Astrocyte (in vitro differentiated cells and primary cell): Measurements from ENCODE around the gene SUGCT. TPM values are rescaled to one million over a fixed set of nuclear protein-coding genes. Genes with fewer than 3 reads are reported as not detected.

Experiments used
- DNase-seq: peaks from one replicate; pipeline ENCODE4 v3.0.0-alpha.2; 2010; ENCODE audit warnings: low read depth
- FAIRE-seq: peaks from 2 replicates; lab custom pipeline; 2011; peaks lifted over from hg19 to GRCh38; lab: Jason Lieb, UNC
- H2AFZ ChIP-seq: 2 replicates; pipeline ENCODE4 v1.6.0; 2012; ENCODE audit warnings: low read depth, low read length, inconsistent platforms
- H3K27ac ChIP-seq: 2 replicates; pipeline ENCODE4 v1.5.1; 2011; ENCODE audit warnings: low read depth, low read length, inconsistent platforms
- H3K27me3 ChIP-seq: 2 replicates; pipeline ENCODE4 v1.6.0; 2011; ENCODE audit warnings: low read length, inconsistent platforms; ENCODE audit not compliant: insufficient read depth
- H3K36me3 ChIP-seq: 2 replicates; pipeline ENCODE4 v1.5.1; 2011; ENCODE audit warnings: low read length, inconsistent platforms; ENCODE audit not compliant: insufficient read depth
- H3K4me1 ChIP-seq: 2 replicates; pipeline ENCODE4 v1.5.1; 2011; ENCODE audit warnings: low read length, inconsistent platforms; ENCODE audit not compliant: insufficient read depth
- H3K4me2 ChIP-seq: 2 replicates; pipeline ENCODE4 v1.6.0; 2012; ENCODE audit warnings: low read length, inconsistent platforms
- H3K4me3 ChIP-seq: 2 replicates; pipeline ENCODE4 v1.5.1; 2011; ENCODE audit warnings: low read depth, mild to moderate bottlenecking, low read length, inconsistent platforms; ENCODE audit not compliant: insufficient read depth
- H3K79me2 ChIP-seq: 2 replicates; pipeline ENCODE4 v1.6.0; 2012; ENCODE audit warnings: mild to moderate bottlenecking, low read length, inconsistent platforms; ENCODE audit not compliant: insufficient read depth
- H3K9ac ChIP-seq: 2 replicates; pipeline ENCODE4 v1.6.0; 2012; ENCODE audit warnings: mild to moderate bottlenecking, low read length, inconsistent platforms
- H3K9me3 ChIP-seq: 2 replicates; pipeline ENCODE4 v1.5.1; 2012; ENCODE audit warnings: low read depth, mild to moderate bottlenecking, low read length, inconsistent platforms; ENCODE audit not compliant: insufficient read depth
- H4K20me1 ChIP-seq: 2 replicates; pipeline ENCODE4 v1.6.0; 2012; ENCODE audit warnings: low read length, inconsistent platforms; ENCODE audit not compliant: insufficient read depth
- H3K27ac Mint-ChIP-seq: one replicate; pipeline ENCODE4 v1.8.0; 2021; ENCODE audit warnings: mild to moderate bottlenecking, mixed read lengths; ENCODE audit not compliant: unreplicated experiment
- H3K27me3 Mint-ChIP-seq: one replicate; pipeline ENCODE4 v1.8.0; 2021; ENCODE audit warnings: low read depth, mixed read lengths; ENCODE audit not compliant: unreplicated experiment
- H3K36me3 Mint-ChIP-seq: one replicate; pipeline ENCODE4 v1.8.0; 2021; ENCODE audit warnings: low read depth, mixed read lengths; ENCODE audit not compliant: unreplicated experiment
- H3K4me1 Mint-ChIP-seq: one replicate; pipeline ENCODE4 v1.8.0; 2021; ENCODE audit warnings: low read depth, mixed read lengths; ENCODE audit not compliant: unreplicated experiment
- H3K4me3 Mint-ChIP-seq: one replicate; pipeline ENCODE4 v1.8.0; 2021; ENCODE audit warnings: mild to moderate bottlenecking, moderate library complexity, mixed read lengths; ENCODE audit not compliant: unreplicated experiment
- H3K9me3 Mint-ChIP-seq: one replicate; pipeline ENCODE4 v1.8.0; 2021; ENCODE audit warnings: mild to moderate bottlenecking, mixed read lengths; ENCODE audit not compliant: unreplicated experiment
- CTCF ChIP-seq: IDR thresholded peaks from 2 replicates; pipeline ENCODE4 v1.5.1; 2011; ENCODE audit warnings: low read depth, mild to moderate bottlenecking, inconsistent platforms, low read length, moderate library complexity; ENCODE audit not compliant: insufficient read depth
- EZH2 ChIP-seq: IDR thresholded peaks from 2 replicates; pipeline ENCODE4 v1.6.1; 2012; ENCODE audit warnings: mild to moderate bottlenecking, low read length, inconsistent platforms; ENCODE audit not compliant: insufficient read depth
- total RNA-seq: library from RNA; stranded (reverse); gene quantifications from 2 replicates; pipeline ENCODE4 v1.2.1, GENCODE V29; 2021

The SUGCT gene
- total RNA-seq, 1 donor from 2014 or later, result 15.5 TPM

- TF ChIP-seq CTCF, result no peak
- TF ChIP-seq EZH2, result no peak
- no peaks in the 10 kb centered on the region for H3K36me3 Mint-ChIP-seq
- no peak for FAIRE-seq
Measured at GRCh38 chr7:40891232-40891631, 756.4 kb downstream of the SUGCT start.

GRCh38 chr7:40899151-40899550 lies 764.3 kb downstream of the SUGCT start:
- H2AFZ ChIP-seq, result no peak overlapping the region
- Mint-ChIP-seq H3K9me3 (peaks cover 11% of the 10 kb centered on the region), H3K4me3 (no peak overlapping the region), H3K4me1 (no peaks in the 10 kb centered on the region), H3K36me3 (peaks cover 4% of the 10 kb centered on the region), H3K27me3 (peaks cover 6% of the 10 kb centered on the region), H3K27ac (no peak overlapping the region)
- H3K79me2 ChIP-seq, result no peaks in the 10 kb centered on the region
- no peaks in the 10 kb centered on the region for H3K4me1 ChIP-seq
- no peaks in the 10 kb centered on the region for H4K20me1 ChIP-seq
- H3K27ac ChIP-seq, result no peak overlapping the region
- no peak for FAIRE-seq
- H3K9ac ChIP-seq, result no peak overlapping the region
- DNase-seq, result no peak
- TF ChIP-seq CTCF, result no peak
- TF ChIP-seq EZH2, result no peak
- no peak overlapping the region for H3K4me2 ChIP-seq
- H3K36me3 ChIP-seq, result no peaks in the 10 kb centered on the region
- H3K4me3 ChIP-seq, result no peak overlapping the region
- H3K27me3 ChIP-seq, result no peaks in the 10 kb centered on the region
- H3K9me3 ChIP-seq, result peaks cover 2% of the 10 kb centered on the region

More at GRCh38 chr7:40891232-40891631, 756.4 kb downstream of the SUGCT start:
- no peak overlapping the region for H3K4me3 Mint-ChIP-seq
- Histone ChIP-seq H3K36me3 (no peaks in the 10 kb centered on the region), H3K4me3 (no peak overlapping the region), H3K27me3 (no peaks in the 10 kb centered on the region), H3K4me1 (peaks cover 7% of the 10 kb centered on the region), H3K9ac (no peak overlapping the region), H3K9me3 (no peaks in the 10 kb centered on the region), H3K79me2 (no peaks in the 10 kb centered on the region), H3K4me2 (no peak overlapping the region), H2AFZ (no peak overlapping the region), H3K27ac (no peak overlapping the region), H4K20me1 (no peaks in the 10 kb centered on the region)
- no peak overlapping the region for H3K27ac Mint-ChIP-seq
- no peak for DNase-seq
- peaks cover 2% of the 10 kb centered on the region for H3K4me1 Mint-ChIP-seq
- H3K9me3 Mint-ChIP-seq, result peaks cover 10% of the 10 kb centered on the region
- no peaks in the 10 kb centered on the region for H3K27me3 Mint-ChIP-seq

GRCh38 chr7:40899636-40900507 lies 765.1 kb downstream of the SUGCT start:
- Histone ChIP-seq H2AFZ (no peak overlapping the region), H3K36me3 (no peaks in the 10 kb centered on the region), H3K4me1 (no peaks in the 10 kb centered on the region), H3K27ac (no peak overlapping the region), H3K27me3 (no peaks in the 10 kb centered on the region), H3K4me2 (no peak overlapping the region), H3K4me3 (no peak overlapping the region), H4K20me1 (no peaks in the 10 kb centered on the region), H3K9ac (no peak overlapping the region), H3K9me3 (peaks cover 2% of the 10 kb centered on the region), H3K79me2 (no peaks in the 10 kb centered on the region)
- Mint-ChIP-seq H3K4me1 (no peaks in the 10 kb centered on the region), H3K9me3 (peaks cover 11% of the 10 kb centered on the region), H3K36me3 (peaks cover 4% of the 10 kb centered on the region), H3K27ac (no peak overlapping the region), H3K27me3 (peaks cover 6% of the 10 kb centered on the region), H3K4me3 (no peak overlapping the region)
- no peak for TF ChIP-seq CTCF
- no peak for TF ChIP-seq EZH2
- peak; percentile 25 for DNase-seq
- no peak for FAIRE-seq
